ENCODE data around the gene GTF3C1. TPM values are rescaled to one million over a fixed set of nuclear protein-coding genes. Genes with fewer than 3 reads are reported as not detected.

GTF3C1 gene
- total RNA-seq, 2 donors from 2014 or later: 164 to 233 TPM

DNA sequence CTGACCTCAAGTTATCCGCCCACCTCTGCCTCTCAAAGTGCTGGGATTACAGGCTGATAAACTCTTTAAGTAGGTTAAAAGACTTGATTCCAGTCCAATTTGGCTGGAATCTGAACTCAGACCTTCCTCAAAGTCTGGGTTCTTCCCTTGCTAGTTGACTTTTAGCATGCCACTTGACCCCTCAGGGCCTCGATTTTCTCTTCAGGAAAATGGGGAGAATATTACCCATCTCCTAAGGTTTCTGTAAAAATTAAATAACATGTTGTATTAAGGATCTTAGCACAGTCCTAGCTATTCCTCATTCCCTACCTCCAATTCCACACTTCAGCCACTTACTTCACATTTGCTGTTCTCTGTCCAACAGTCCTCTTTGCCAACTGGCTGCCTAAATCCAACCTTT, 1.9 kb downstream of the GTF3C1 start:
- TF ChIP-seq POLR2AphosphoS5 (IDR thresholded peaks at IDR 0.05) (no peak), POLR2A (IDR thresholded peaks at IDR 0.05) (no peak), CTCF (IDR thresholded peaks at IDR 0.05) (no peak)
- intact Hi-C loops (cut with DNase I): no loop called here
- H3K9me3 ChIP-seq: no peaks in the 10 kb centered on the region
- H3K4me1 ChIP-seq (replicated peaks): peaks cover 6% of the 10 kb centered on the region
- H3K27ac ChIP-seq: peak overlapping the region; percentile 88 to 90
- H3K4me3 ChIP-seq: peak overlapping the region; percentile 82 to 83
- 93% methylated on average over 2 of the region's 2 CpGs for WGBS
- no peaks in the 10 kb centered on the region for H3K27me3 ChIP-seq (replicated peaks; ENCODE audit: insufficient read depth)
- no peak for DNase-seq (ENCODE audit: low spot score)
- peaks cover 17 to 18% of the 10 kb centered on the region in 2 donors for H3K36me3 ChIP-seq

DNA sequence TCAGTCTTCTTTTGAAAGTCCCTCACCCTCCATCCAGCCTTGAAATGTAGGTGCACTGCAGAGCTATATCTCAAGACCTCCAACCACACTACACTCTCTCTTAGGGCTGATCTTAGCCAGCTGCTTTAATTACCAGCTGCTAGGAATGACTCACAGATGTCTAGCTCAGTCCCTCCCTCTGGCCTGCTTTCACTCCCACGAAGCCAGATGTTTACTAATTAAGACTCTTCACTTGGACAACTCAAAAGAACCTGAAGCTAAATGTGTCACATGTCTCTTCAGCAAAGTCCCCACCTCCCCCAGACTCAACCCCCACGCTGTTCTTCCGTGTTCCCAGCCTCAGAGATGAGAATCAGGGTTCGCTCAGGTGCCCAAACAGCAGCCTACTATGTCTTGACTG, 2.6 kb downstream of the GTF3C1 start:
- H3K4me3 ChIP-seq: peak overlapping the region in 1 of 2 donors; percentile 82
- no peak for TF ChIP-seq CTCF (IDR thresholded peaks at IDR 0.05)
- TF ChIP-seq POLR2A (IDR thresholded peaks at IDR 0.05): no peak
- peak; percentile 4 for TF ChIP-seq POLR2AphosphoS5 (IDR thresholded peaks at IDR 0.05)
- H3K27ac ChIP-seq: peak overlapping the region; percentile 88 to 90
- peaks cover 18 to 19% of the 10 kb centered on the region in 2 donors for H3K36me3 ChIP-seq
- DNase-seq (ENCODE audit: low spot score): no peak
- WGBS: 65% methylated on average over 4 of the region's 4 CpGs
- H3K4me1 ChIP-seq (replicated peaks): peaks cover 6% of the 10 kb centered on the region
- H3K9me3 ChIP-seq: no peaks in the 10 kb centered on the region
- no peaks in the 10 kb centered on the region for H3K27me3 ChIP-seq (replicated peaks; ENCODE audit: insufficient read depth)
- intact Hi-C loops (cut with DNase I): no loop called here

DNA sequence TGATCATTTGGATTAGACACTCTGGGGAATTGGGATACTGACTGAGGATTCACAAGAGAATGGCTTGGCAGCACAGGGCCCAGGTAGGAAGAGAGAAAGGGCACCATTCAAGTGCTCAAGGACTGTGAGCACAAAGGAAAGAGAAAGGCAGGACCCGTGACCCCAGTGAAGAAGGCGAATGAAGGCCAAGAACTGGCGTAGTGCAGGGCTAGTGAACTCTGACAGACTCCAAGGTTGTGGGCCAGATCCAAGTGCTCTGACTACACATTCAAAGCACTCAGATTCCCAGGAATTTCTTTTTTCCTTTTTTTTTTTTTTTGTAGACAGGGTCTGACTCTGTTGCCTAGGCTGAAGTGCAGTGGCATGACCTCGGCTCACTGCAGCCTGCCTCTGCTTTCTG, 5.0 kb downstream of the GTF3C1 start:
- peaks cover 6% of the 10 kb centered on the region for H3K4me1 ChIP-seq (replicated peaks)
- H3K27me3 ChIP-seq (replicated peaks; ENCODE audit: insufficient read depth): no peaks in the 10 kb centered on the region
- WGBS: 94% methylated on average over 4 of the region's 4 CpGs
- H3K27ac ChIP-seq: peak overlapping the region; percentile 88 to 90
- H3K36me3 ChIP-seq: peaks cover 24 to 31% of the 10 kb centered on the region in 2 donors
- TF ChIP-seq POLR2AphosphoS5 (IDR thresholded peaks at IDR 0.05): no peak
- no peak for TF ChIP-seq POLR2A (IDR thresholded peaks at IDR 0.05)
- H3K4me3 ChIP-seq: no peak overlapping the region
- no peak for DNase-seq (ENCODE audit: low spot score)
- no peaks in the 10 kb centered on the region for H3K9me3 ChIP-seq
- intact Hi-C loops (cut with DNase I): no loop called here

DNA sequence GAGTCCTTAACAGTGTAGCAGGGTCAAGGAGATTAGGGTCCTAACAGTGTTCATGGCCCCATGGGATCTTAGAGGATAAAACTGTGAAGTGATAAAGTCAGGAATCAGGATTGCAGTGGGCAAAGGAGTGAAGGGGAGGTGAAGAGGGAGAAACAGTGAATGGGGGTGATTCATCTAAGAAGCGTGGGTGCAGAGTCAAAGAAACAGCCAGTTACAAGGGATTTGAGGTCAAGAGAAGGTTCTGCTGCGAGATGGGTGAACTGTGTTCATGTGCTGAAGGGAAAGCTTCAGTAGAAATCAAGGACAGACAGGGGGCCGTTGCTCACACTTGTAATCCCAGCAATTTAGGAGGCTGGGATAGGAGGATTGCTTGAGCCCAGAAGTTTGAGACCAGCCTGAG, 5.9 kb downstream of the GTF3C1 start:
- WGBS: 86% methylated on average over 3 of the region's 3 CpGs
- peaks cover 5% of the 10 kb centered on the region for H3K4me1 ChIP-seq (replicated peaks)
- intact Hi-C loops (cut with DNase I): no loop called here
- no peak for DNase-seq (ENCODE audit: low spot score)
- H3K27me3 ChIP-seq (replicated peaks; ENCODE audit: insufficient read depth): no peaks in the 10 kb centered on the region
- H3K4me3 ChIP-seq: no peak overlapping the region
- H3K9me3 ChIP-seq: no peaks in the 10 kb centered on the region
- H3K27ac ChIP-seq: peak overlapping the region in 1 of 2 donors; percentile 90
- TF ChIP-seq POLR2AphosphoS5 (IDR thresholded peaks at IDR 0.05): no peak
- TF ChIP-seq POLR2A (IDR thresholded peaks at IDR 0.05): no peak
- no peak for TF ChIP-seq CTCF (IDR thresholded peaks at IDR 0.05)
- H3K36me3 ChIP-seq: peaks cover 24 to 37% of the 10 kb centered on the region in 2 donors

DNA sequence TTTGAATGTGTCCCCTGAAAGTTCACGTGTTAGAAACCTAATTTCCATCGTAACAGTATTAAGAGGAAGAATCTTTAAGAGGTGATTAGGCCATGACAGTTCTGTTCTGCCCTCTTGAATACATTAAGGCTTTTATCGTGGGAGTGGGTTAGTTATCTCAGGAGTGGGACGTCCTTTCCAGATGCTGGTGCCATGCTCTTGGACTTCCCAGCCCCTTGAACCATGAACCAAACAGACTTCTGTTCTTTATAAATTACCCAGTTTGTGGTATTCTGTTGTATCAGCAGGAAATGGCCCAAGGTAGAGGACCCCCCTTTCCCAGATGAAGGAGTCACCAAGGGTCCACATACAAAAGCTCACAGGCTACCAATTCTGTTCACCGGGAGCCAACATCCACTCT, 10.1 kb downstream of the GTF3C1 start:
- 87% methylated on average over 5 of the region's 5 CpGs for WGBS
- no peak for DNase-seq (ENCODE audit: low spot score)
- Histone ChIP-seq H3K4me1 (replicated peaks) (no peaks in the 10 kb centered on the region), H3K27me3 (replicated peaks; ENCODE audit: insufficient read depth) (no peaks in the 10 kb centered on the region), H3K9me3 (no peaks in the 10 kb centered on the region), H3K36me3 (peaks cover 23 to 54% of the 10 kb centered on the region in 2 donors), H3K27ac (no peak overlapping the region), H3K4me3 (no peak overlapping the region)
- intact Hi-C loops (cut with DNase I): no loop called here
- no peak for TF ChIP-seq POLR2A (IDR thresholded peaks at IDR 0.05)
- TF ChIP-seq POLR2AphosphoS5 (IDR thresholded peaks at IDR 0.05): no peak
- no peak for TF ChIP-seq CTCF (IDR thresholded peaks at IDR 0.05)
